NCI-H82 treated with DMSO at 0.1 percent for 48 hours (cell line): ENCODE measurements around the gene FBXO42.
"Not testable (repeated sequence)": the region's sequence is repeated elsewhere in the genome, so short reads cannot be mapped to it uniquely, and the experiment has no call there.

ENCODE experiments used
- DNase-seq: peaks from one replicate; lab custom pipeline; 2025; ENCODE audit not compliant: unreplicated experiment; lab: John Stamatoyannopoulos, UW

The FBXO42 gene

GRCh38 chr1:16222716-16223115 is 129.6 kb downstream of the FBXO42 start:
- DNase-seq: not testable (repeated sequence)

- no peak for DNase-seq
These were observed 130.8 kb downstream of the FBXO42 start for GRCh38 chr1:16221499-16221898.

- DNase-seq: no peak
These were observed 132.2 kb downstream of the FBXO42 start for GRCh38 chr1:16219968-16220500.

- DNase-seq: no peak
These were observed 133.6 kb downstream of the FBXO42 start for GRCh38 chr1:16218674-16219071.

GRCh38 chr1:16218014-16218673 is 134.1 kb downstream of the FBXO42 start:
- no peak for DNase-seq

GRCh38 chr1:16217061-16217785 is 135.1 kb downstream of the FBXO42 start:
- DNase-seq: peak; percentile 90

GRCh38 chr1:16215882-16216753 is 136.2 kb downstream of the FBXO42 start:
- DNase-seq: peak; percentile 98

GRCh38 chr1:16215240-16215639 is 137.0 kb downstream of the FBXO42 start:
- not testable (repeated sequence) for DNase-seq

GRCh38 chr1:16213544-16213943 is 138.7 kb downstream of the FBXO42 start:
- not testable (repeated sequence) for DNase-seq

GRCh38 chr1:16213013-16213412 is 139.3 kb downstream of the FBXO42 start:
- DNase-seq: no peak

GRCh38 chr1:16212251-16212961 is 139.9 kb downstream of the FBXO42 start, which contains the start of gene ARHGEF19:
Gene ARHGEF19 (minus strand): TSS chr1:16212652. CDS start chr1:16209054, 3,598 bp downstream.
- DNase-seq: no peak

GRCh38 chr1:16211824-16212223 is 140.5 kb downstream of the FBXO42 start:
- DNase-seq: no peak

- no peak for DNase-seq
These were observed 141.7 kb downstream of the FBXO42 start for GRCh38 chr1:16210581-16210980.

- no peak for DNase-seq
These were observed 142.4 kb downstream of the FBXO42 start for GRCh38 chr1:16209847-16210407.

- no peak for DNase-seq
These were observed 143.0 kb downstream of the FBXO42 start for GRCh38 chr1:16209132-16209846.

- DNase-seq: no peak
These were observed 143.9 kb downstream of the FBXO42 start for GRCh38 chr1:16208270-16208987.

GRCh38 chr1:16207318-16208269 is 144.7 kb downstream of the FBXO42 start:
- DNase-seq: no peak
